DND-41 (cell line): ENCODE data around the gene HECW1.

Source experiments
- EZH2 ChIP-seq: IDR thresholded peaks from 3 replicates; pipeline ENCODE4 v1.6.1; 2012; ENCODE audit warnings: borderline replicate concordance, low read depth, mild to moderate bottlenecking, moderate library complexity, low read length, inconsistent platforms; ENCODE audit not compliant: severe bottlenecking
- TF ChIP-seq, protein P1 (sequence below): IDR thresholded peaks from 2 replicates; pipeline ENCODE4 v1.5.1; 2012; ENCODE audit warnings: borderline replicate concordance, low read length, moderate library complexity, mild to moderate bottlenecking; ENCODE audit not compliant: poor library complexity, severe bottlenecking; ENCODE audit errors: extremely low read depth

DNA sequence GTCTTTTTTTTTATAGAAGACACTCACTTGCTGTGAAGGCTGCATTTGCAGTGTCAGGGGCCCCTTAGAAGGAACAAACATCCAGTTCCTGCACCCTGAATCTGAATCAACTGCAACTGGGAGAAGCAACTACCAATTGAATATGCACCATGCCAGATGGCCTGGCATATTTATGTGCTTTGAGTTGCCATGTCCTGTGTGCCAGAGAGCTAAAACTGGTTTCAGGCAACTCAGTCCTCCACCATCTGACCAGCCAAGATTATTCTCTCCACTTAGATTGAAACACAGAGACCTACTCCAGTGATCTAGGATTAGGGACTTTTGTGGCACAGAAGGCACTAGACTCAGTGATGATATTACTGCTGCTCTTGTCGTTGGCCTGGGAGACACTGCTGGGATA lies 225.4 kb downstream of the HECW1 start:
- TF ChIP-seq, protein P1, sequence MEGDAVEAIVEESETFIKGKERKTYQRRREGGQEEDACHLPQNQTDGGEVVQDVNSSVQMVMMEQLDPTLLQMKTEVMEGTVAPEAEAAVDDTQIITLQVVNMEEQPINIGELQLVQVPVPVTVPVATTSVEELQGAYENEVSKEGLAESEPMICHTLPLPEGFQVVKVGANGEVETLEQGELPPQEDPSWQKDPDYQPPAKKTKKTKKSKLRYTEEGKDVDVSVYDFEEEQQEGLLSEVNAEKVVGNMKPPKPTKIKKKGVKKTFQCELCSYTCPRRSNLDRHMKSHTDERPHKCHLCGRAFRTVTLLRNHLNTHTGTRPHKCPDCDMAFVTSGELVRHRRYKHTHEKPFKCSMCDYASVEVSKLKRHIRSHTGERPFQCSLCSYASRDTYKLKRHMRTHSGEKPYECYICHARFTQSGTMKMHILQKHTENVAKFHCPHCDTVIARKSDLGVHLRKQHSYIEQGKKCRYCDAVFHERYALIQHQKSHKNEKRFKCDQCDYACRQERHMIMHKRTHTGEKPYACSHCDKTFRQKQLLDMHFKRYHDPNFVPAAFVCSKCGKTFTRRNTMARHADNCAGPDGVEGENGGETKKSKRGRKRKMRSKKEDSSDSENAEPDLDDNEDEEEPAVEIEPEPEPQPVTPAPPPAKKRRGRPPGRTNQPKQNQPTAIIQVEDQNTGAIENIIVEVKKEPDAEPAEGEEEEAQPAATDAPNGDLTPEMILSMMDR: no peak
- no peak for TF ChIP-seq EZH2
